ENCODE results near the gene UBL3.

DNA sequence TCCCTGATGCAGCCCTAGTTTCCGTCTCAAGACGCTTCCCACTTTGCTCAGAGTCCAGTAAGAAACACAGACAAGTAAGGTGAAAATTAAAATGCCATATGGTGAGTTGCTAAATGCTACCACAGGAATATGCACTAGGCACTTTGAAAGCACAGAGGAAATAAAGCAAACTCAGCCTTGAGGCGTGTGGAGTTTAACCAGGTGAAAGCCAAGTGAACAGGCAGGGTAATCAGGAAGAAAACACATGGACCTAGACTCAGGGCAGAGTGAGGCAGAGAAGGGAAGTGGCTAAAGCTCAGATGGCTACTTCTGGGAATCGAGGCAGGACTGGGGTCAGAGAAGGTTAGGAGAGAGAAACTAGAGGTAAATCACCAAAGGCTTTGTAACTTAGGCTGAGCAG, 5.4 kb upstream of the UBL3 start:
- TF ChIP-seq CTCF (IDR thresholded peaks at IDR 0.05) (no peak), POLR2A (IDR thresholded peaks at IDR 0.05) (no peak)

Measured in Peyer's patch (tissue), 4 donors.